T-cell (primary cell): ENCODE results near the gene CD7. TPM values are rescaled to one million over a fixed set of nuclear protein-coding genes. Genes with fewer than 3 reads are reported as not detected.

Experiments used
- ATAC-seq, 4 experiments: fragments of 200-7000 bp in 3 of 4; fragments of 150-1000 bp in 1 of 4; cut with Tn5 transposase; replicated peaks in 1 of 4; 1 replicate in 3 of 4; 2 replicates in 1 of 4; pipeline ENCODE4 v1.10.0; 2021; ENCODE audit warnings: moderate library complexity in 3 of 4, mild to moderate bottlenecking in 2 of 4, moderate number of reproducible peaks in 1 of 4
- CTCF ChIA-PET, 2 donors: fragments of 300-600 bp; sonication (Branson Sonifier 250); formaldehyde crosslinking; loops; one replicate each; lab custom pipeline; 2022; ENCODE audit warnings: antibody characterized with exemption in 2 of 2; lab: Charles Lee
- POLR2A ChIA-PET, 2 donors: fragments of 300-600 bp; sonication (Branson Sonifier 250); formaldehyde crosslinking; loops; one replicate each; lab custom pipeline; 2022; ENCODE audit warnings: antibody characterized with exemption in 2 of 2; lab: Charles Lee
- DNase-seq, 35 experiments: peaks; one replicate each; pipeline versions ENCODE4 v3.0.0 to v3.0.0-alpha.2; 2013 to 2023
- H3K27ac ChIP-seq: one replicate; pipeline ENCODE4 v1.5.1; 2013; ENCODE audit warnings: low read length
- H3K27me3 ChIP-seq, 2 experiments: replicated peaks in 1 of 2; 1 replicate in 1 of 2; 2 replicates in 1 of 2; pipeline versions ENCODE4 v1.6.1 to v1.7.0; 2013; ENCODE audit warnings: low read length in 1 of 2, mixed read lengths in 1 of 2; ENCODE audit not compliant: control insufficient read depth in 2 of 2, insufficient read depth in 2 of 2; ENCODE audit errors: extremely low read depth in 1 of 2
- H3K36me3 ChIP-seq, 2 donors: 1 replicate in 1 of 2; 2 replicates in 1 of 2; pipeline versions ENCODE4 v1.6.1 to v1.7.0; 2013; ENCODE audit warnings: low read length in 1 of 2; ENCODE audit not compliant: control insufficient read depth in 2 of 2, insufficient read depth in 1 of 2; ENCODE audit errors: extremely low read depth in 1 of 2
- H3K4me1 ChIP-seq, 2 experiments: 1 replicate in 1 of 2; 2 replicates in 1 of 2; pipeline versions ENCODE4 v1.6.1 to v1.7.0; 2013; ENCODE audit warnings: low read length in 2 of 2, mixed read lengths in 1 of 2; ENCODE audit not compliant: insufficient read depth in 2 of 2, control insufficient read depth in 1 of 2; ENCODE audit errors: extremely low read depth in 1 of 2
- H3K4me3 ChIP-seq, 2 donors: 1 replicate in 1 of 2; 2 replicates in 1 of 2; pipeline versions ENCODE4 v1.5.1 to v1.7.0; 2013; ENCODE audit warnings: mild to moderate bottlenecking in 2 of 2, low read length in 1 of 2, moderate library complexity in 1 of 2; ENCODE audit not compliant: control insufficient read depth in 1 of 2; ENCODE audit errors: extremely low read depth in 1 of 2
- H3K9me3 ChIP-seq: 2 replicates; pipeline ENCODE4 v1.7.0; 2013
- H3K27ac Mint-ChIP-seq, 2 donors: one replicate each; pipeline ENCODE4 v1.8.0; 2020 to 2021; ENCODE audit warnings: mild to moderate bottlenecking in 2 of 2, mixed read lengths in 2 of 2
- H3K27me3 Mint-ChIP-seq, 2 donors: one replicate each; pipeline ENCODE4 v1.8.0; 2021 to 2022; ENCODE audit warnings: mixed read lengths in 2 of 2
- H3K36me3 Mint-ChIP-seq: one replicate; pipeline ENCODE4 v1.8.0; 2021; ENCODE audit warnings: mixed read lengths
- H3K4me1 Mint-ChIP-seq, 3 donors: one replicate each; pipeline ENCODE4 v1.8.0; 2020 to 2022; ENCODE audit warnings: mixed read lengths in 3 of 3, mild to moderate bottlenecking in 1 of 3
- H3K4me3 Mint-ChIP-seq, 3 donors: one replicate each; pipeline ENCODE4 v1.8.0; 2020 to 2022; ENCODE audit warnings: mild to moderate bottlenecking in 3 of 3, mixed read lengths in 3 of 3, moderate library complexity in 3 of 3
- H3K9me3 Mint-ChIP-seq, 3 donors: one replicate each; pipeline ENCODE4 v1.8.0; 2020 to 2022; ENCODE audit warnings: mixed read lengths in 3 of 3
- WGBS: methylation state at CpG from one replicate; pipeline ENCODE4 v1.1.5; 2013; ENCODE audit warnings: missing lambda C conversion rate; ENCODE audit not compliant: insufficient coverage; 5-methylcytosine and 5-hydroxymethylcytosine counted together
- total RNA-seq, 35 experiments: library from RNA in 6 of 35; stranded (reverse) in 6 of 35; fragments of 120-200 nt in 1 of 35; gene quantifications; one replicate each; pipeline versions ENCODE4 v1.2.1 to v1.2.4 and lab custom pipeline; 2013 to 2026

Gene CD7
- total RNA-seq, 5 donors from 2014 or later (not counting 1 experiment from before 2014, with no cell fraction given), result 104 to 265 (median 135) TPM

GRCh38 chr17:82300707-82301270 lies 16.6 kb downstream of the CD7 start:
- ChIA-PET POLR2A (interaction anchor here in 1 of 2 donors (0.6 to 0.7 kb wide), 2 partner anchors 16 to 46 kb away, joined by 4 read pairs; partner anchors contain the start of gene CD7), CTCF (interaction anchor here (0.6 to 1.9 kb wide), 5 partner anchors 8 to 32 kb away, joined by 3 to 6 read pairs (median 3); partner anchors contain the start of gene CD7 (in 2 of the 2))
- Mint-ChIP-seq H3K27ac (peak overlapping the region; percentile 100), H3K4me1 (peaks cover 87 to 90% (median 89%) of the 10 kb centered on the region in 3 donors), H3K36me3 (no peaks in the 10 kb centered on the region), H3K4me3 (peak overlapping the region; percentile 21 to 91 (median 28)), H3K27me3 (no peaks in the 10 kb centered on the region), H3K9me3 (no peaks in the 10 kb centered on the region)
- 35% methylated on average over 19 of the region's 21 CpGs for WGBS
- Histone ChIP-seq H3K27me3 (no peaks in the 10 kb centered on the region), H3K4me3 (no peak overlapping the region), H3K4me1 (peaks cover 61 to 97% of the 10 kb centered on the region in 2 experiments), H3K9me3 (no peaks in the 10 kb centered on the region), H3K36me3 (no peaks in the 10 kb centered on the region), H3K27ac (peak overlapping the region; percentile 56)
- ATAC-seq (no peak), DNase-seq (peak in 33 of 35 experiments; percentile 42 to 80 (median 60))

- Mint-ChIP-seq H3K27ac (peak overlapping the region; percentile 100), H3K9me3 (no peaks in the 10 kb centered on the region), H3K36me3 (no peaks in the 10 kb centered on the region), H3K4me1 (peaks cover 85 to 89% (median 88%) of the 10 kb centered on the region in 3 donors), H3K4me3 (peak overlapping the region; percentile 54 to 91 (median 56)), H3K27me3 (no peaks in the 10 kb centered on the region)
- DNase-seq (no peak), ATAC-seq (no peak)
- Histone ChIP-seq H3K9me3 (no peaks in the 10 kb centered on the region), H3K4me3 (no peak overlapping the region), H3K4me1 (peaks cover 56 to 92% of the 10 kb centered on the region in 2 experiments), H3K36me3 (no peaks in the 10 kb centered on the region), H3K27me3 (no peaks in the 10 kb centered on the region), H3K27ac (peak overlapping the region; percentile 100)
- 90% methylated on average over 2 of the region's 13 CpGs for WGBS
- CTCF ChIA-PET, result interaction anchor here (0.6 to 1.9 kb wide), 7 partner anchors 11 to 263 kb away, joined by 3 to 6 read pairs (median 3); partner anchors contain the start of genes CD7 (in 1 of the 2) and DCXR (in 1 of the 2)
- POLR2A ChIA-PET, result interaction anchor here in 1 of 2 donors (0.7 kb wide), 1 partner anchor 17 kb away, joined by 4 read pairs; the partner anchor contains the start of gene CD7
Measured at GRCh38 chr17:82300228-82300627, 17.2 kb downstream of the CD7 start.

GRCh38 chr17:82299452-82299851 lies 18.0 kb downstream of the CD7 start:
- no peaks in the 10 kb centered on the region for H3K36me3 Mint-ChIP-seq
- Histone ChIP-seq H3K27ac (peak overlapping the region; percentile 100), H3K27me3 (no peaks in the 10 kb centered on the region), H3K9me3 (no peaks in the 10 kb centered on the region), H3K4me3 (no peak overlapping the region), H3K4me1 (peaks cover 54 to 84% of the 10 kb centered on the region in 2 experiments), H3K36me3 (no peaks in the 10 kb centered on the region)
- CTCF ChIA-PET, result interaction anchor here in 1 of 2 donors (1.1 to 1.9 kb wide), 3 partner anchors 11 to 22 kb away, joined by 3 to 6 read pairs (median 3); partner anchors contain the start of gene CD7
- H3K4me3 Mint-ChIP-seq, result peak overlapping the region; percentile 91 to 95 (median 94)
- ATAC-seq (no peak), DNase-seq (peak in 4 of 35 experiments; percentile 26 to 42 (median 36))
- H3K4me1 Mint-ChIP-seq, result peaks cover 84 to 87% (median 87%) of the 10 kb centered on the region in 3 donors
- H3K27ac Mint-ChIP-seq, result peak overlapping the region; percentile 100
- no peaks in the 10 kb centered on the region for H3K9me3 Mint-ChIP-seq
- WGBS, result 50% methylated on average over 2 of the region's 10 CpGs
- POLR2A ChIA-PET, result no interaction called here
- H3K27me3 Mint-ChIP-seq, result no peaks in the 10 kb centered on the region

- CTCF ChIA-PET, result interaction anchor here in 1 of 2 donors (0.6 to 1.5 kb wide), 5 partner anchors 12 to 98 kb away, joined by 3 to 5 read pairs (median 4); partner anchors contain the start of gene CSNK1D
- WGBS, result 57% methylated on average over 14 of the region's 27 CpGs
- Mint-ChIP-seq H3K27me3 (no peaks in the 10 kb centered on the region), H3K4me1 (peaks cover 88 to 92% (median 91%) of the 10 kb centered on the region in 3 donors), H3K36me3 (no peaks in the 10 kb centered on the region), H3K4me3 (peak overlapping the region; percentile 91 to 95 (median 94)), H3K27ac (peak overlapping the region; percentile 100), H3K9me3 (no peaks in the 10 kb centered on the region)
- peak in 5 of 35 experiments; percentile 17 to 48 (median 38) for DNase-seq
- Histone ChIP-seq H3K36me3 (no peaks in the 10 kb centered on the region), H3K27ac (peak overlapping the region; percentile 100), H3K9me3 (no peaks in the 10 kb centered on the region), H3K4me3 (peak overlapping the region; percentile 77 to 85), H3K27me3 (no peaks in the 10 kb centered on the region), H3K4me1 (peaks cover 52 to 83% of the 10 kb centered on the region in 2 experiments)
- POLR2A ChIA-PET, result interaction anchor here in 1 of 2 donors (0.7 to 1.8 kb wide), 3 partner anchors 22 to 172 kb away, joined by 3 to 4 read pairs (median 3); no protein-coding TSS in a partner anchor
- peak in 1 of 4 experiments; percentile 13 for ATAC-seq
Measured at GRCh38 chr17:82298538-82299421, 18.6 kb downstream of the CD7 start.

- H3K27me3 ChIP-seq, result no peaks in the 10 kb centered on the region
- POLR2A ChIA-PET, result interaction anchor here in 1 of 2 donors (0.6 to 1.8 kb wide), 7 partner anchors 23 to 171 kb away, joined by 3 to 4 read pairs (median 3); no protein-coding TSS in a partner anchor
- no peaks in the 10 kb centered on the region for H3K9me3 ChIP-seq
- peak; percentile 71 to 98 (median 96) for DNase-seq
- Mint-ChIP-seq H3K36me3 (no peaks in the 10 kb centered on the region), H3K4me3 (peak overlapping the region; percentile 91 to 95 (median 94)), H3K9me3 (no peaks in the 10 kb centered on the region), H3K27ac (peak overlapping the region; percentile 100), H3K27me3 (no peaks in the 10 kb centered on the region), H3K4me1 (peaks cover 84 to 86% (median 85%) of the 10 kb centered on the region in 3 donors)
- CTCF ChIA-PET, result interaction anchor here (0.6 to 1.5 kb wide), 7 partner anchors 23 to 338 kb away, joined by 3 to 5 read pairs (median 4); partner anchors contain the start of gene CSNK1D (in 1 of the 2)
- H3K27ac ChIP-seq, result peak overlapping the region; percentile 100
- peak; percentile 78 to 82 (median 80) for ATAC-seq
- H3K4me3 ChIP-seq, result peak overlapping the region; percentile 77 to 85
- WGBS, result 0% methylated on average over 14 of the region's 36 CpGs
- H3K36me3 ChIP-seq, result no peaks in the 10 kb centered on the region
- H3K4me1 ChIP-seq, result peaks cover 46 to 79% of the 10 kb centered on the region in 2 experiments
Measured at GRCh38 chr17:82297714-82298537, 19.5 kb downstream of the CD7 start.
